GM12874 (cell line): ENCODE results near the gene RCCD1.

Source experiments
- TF ChIP-seq, protein P1 (sequence below): IDR thresholded peaks from 2 replicates; pipeline ENCODE4 v1.5.1; 2011; ENCODE audit warnings: low read depth, mild to moderate bottlenecking, control low read depth, low read length, moderate library complexity; ENCODE audit not compliant: insufficient read depth

RCCD1 gene, protein sequence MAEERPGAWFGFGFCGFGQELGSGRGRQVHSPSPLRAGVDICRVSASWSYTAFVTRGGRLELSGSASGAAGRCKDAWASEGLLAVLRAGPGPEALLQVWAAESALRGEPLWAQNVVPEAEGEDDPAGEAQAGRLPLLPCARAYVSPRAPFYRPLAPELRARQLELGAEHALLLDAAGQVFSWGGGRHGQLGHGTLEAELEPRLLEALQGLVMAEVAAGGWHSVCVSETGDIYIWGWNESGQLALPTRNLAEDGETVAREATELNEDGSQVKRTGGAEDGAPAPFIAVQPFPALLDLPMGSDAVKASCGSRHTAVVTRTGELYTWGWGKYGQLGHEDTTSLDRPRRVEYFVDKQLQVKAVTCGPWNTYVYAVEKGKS

DNA sequence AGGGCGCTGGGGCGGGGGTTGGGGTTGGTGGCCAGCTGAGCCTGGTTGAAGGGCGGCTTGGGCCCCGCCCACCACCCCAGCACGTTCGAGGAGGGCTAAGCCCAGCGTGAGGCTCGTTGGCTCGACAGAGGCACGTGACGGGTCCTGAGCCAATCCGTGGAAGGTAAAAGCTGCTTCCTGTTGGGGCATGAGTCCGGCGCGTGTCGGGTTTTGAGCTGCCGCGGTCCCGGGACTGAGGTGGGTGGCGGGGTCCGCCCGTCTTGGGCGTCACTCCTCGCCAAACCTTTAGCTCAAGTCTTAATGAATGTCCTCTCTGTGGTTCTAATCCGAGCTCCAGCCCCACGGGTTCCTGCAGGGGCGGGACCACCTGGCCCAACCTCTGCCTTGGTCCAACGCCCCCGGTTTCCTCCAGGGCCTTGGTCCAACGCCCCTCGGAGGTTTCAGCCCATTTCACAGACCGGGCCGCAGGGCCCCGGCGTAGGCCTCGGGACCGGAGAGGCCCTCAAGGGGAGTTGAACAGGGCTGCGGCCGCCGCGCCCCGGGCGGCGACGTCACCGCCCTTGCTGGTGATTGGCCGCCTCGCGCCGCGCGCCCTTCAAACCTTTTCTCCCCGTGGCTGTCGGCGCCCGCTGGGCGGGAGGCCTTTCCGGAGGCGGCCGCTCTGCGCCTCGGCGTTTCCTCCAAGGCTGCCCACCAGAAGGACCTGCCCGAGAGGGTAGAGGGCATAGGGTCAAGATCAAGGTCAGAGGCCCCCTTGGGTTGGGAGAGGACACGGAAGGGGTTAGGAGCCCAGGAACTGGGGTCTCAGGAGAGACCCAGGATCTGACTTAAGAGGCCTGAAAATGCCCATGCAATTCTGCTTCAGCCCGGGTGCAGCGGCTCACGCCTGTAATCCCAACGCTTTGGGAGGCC, at the start of gene RCCD1:
RCCD1 (plus strand) TSS at position 173 of the 912 bp plus-strand sequence. CDS start 1,851 bp downstream, outside the sequence.
- TF ChIP-seq, protein P1, sequence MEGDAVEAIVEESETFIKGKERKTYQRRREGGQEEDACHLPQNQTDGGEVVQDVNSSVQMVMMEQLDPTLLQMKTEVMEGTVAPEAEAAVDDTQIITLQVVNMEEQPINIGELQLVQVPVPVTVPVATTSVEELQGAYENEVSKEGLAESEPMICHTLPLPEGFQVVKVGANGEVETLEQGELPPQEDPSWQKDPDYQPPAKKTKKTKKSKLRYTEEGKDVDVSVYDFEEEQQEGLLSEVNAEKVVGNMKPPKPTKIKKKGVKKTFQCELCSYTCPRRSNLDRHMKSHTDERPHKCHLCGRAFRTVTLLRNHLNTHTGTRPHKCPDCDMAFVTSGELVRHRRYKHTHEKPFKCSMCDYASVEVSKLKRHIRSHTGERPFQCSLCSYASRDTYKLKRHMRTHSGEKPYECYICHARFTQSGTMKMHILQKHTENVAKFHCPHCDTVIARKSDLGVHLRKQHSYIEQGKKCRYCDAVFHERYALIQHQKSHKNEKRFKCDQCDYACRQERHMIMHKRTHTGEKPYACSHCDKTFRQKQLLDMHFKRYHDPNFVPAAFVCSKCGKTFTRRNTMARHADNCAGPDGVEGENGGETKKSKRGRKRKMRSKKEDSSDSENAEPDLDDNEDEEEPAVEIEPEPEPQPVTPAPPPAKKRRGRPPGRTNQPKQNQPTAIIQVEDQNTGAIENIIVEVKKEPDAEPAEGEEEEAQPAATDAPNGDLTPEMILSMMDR: no peak

DNA sequence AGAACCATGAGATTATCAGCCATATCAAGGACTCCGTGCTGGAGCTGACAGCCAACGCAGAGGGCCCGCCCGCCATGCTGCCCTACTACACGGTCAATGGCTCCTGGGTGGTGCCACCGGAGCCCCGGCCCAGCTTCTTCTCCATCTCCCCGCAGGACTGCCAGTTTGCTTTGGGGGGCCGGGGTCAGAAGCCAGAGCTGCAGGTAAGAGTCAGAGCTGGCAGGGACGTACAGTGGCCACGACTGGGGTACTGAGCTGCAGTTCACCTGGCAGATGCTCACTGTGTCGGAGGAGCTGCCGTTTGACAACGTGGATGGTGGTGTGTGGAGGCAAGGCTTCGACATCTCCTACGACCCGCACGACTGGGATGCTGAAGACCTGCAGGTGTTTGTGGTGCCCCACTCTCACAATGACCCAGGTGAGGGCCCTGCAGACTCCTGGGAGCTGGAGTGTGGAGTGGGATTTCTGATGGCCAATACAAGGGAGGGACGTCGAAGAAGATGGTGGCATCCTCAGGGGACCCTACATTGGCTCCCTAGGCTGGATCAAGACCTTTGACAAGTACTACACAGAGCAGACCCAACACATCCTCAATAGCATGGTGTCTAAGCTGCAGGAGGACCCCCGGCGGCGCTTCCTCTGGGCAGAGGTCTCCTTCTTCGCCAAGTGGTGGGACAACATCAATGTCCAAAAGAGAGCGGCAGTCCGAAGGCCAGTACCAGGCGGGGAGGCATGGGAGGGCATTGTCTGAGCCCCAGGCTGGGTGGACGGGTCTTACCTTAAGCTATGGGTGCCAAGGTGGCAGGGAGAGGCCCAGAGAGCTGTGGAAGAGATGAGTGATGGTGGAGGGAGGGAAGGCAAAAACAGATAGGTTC, 49.1 kb upstream of the RCCD1 start:
- TF ChIP-seq, protein P1: no peak

DNA sequence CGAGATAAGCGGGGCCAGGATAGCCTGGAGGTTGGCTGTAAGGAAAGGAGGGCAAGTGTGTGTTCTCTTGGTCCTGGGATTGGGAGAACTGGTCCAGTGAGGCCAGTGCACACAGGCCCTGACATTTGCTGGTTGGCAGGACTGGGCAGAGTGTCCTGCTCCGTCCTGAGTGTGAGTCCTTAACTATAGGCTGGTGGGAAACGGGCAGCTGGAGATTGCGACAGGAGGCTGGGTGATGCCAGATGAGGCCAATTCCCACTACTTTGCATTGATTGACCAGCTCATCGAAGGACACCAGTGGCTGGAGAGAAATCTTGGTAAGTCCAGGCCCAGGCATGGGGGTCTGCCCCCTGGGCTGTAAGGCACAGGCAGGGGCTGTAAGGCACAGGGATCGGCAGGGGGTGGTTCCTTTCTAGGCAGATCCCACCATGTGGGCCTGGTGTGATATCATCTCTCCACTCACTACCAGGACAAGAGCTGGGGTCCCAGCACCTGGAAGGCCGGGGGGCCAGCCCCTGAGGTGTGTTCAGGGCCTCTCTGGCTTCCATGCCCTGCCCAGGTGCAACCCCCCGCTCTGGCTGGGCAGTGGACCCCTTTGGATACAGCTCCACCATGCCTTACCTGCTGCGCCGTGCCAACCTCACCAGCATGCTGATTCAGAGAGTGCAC, 48.4 kb upstream of the RCCD1 start:
- TF ChIP-seq, protein P1: no peak

DNA sequence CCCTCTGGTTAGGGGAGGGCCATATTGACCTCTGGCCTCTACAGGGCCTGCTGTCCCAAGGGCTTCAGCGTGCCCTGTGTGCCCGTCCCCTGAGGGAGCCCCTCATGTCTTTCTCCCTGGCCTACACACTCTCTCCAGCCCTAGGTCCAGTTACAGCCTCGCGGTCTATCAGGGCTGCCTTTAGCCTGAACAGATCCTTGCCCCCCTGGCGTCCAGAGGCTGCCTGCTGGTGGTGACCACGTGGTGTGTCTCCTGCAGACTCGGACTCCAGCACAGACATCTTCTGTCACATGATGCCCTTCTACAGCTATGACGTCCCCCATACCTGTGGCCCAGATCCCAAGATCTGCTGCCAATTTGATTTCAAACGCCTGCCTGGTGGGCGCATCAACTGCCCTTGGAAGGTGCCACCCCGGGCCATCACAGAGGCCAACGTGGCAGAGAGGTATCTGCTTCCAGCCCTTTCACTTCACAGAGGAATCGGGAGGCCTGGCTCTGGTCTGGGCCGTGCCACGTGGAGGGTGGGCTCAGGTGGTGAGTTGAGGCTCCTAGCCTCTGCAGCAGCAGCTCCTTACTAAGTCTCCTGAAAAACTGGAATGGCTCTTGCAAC, 47.5 kb upstream of the RCCD1 start:
- TF ChIP-seq, protein P1: no peak

DNA sequence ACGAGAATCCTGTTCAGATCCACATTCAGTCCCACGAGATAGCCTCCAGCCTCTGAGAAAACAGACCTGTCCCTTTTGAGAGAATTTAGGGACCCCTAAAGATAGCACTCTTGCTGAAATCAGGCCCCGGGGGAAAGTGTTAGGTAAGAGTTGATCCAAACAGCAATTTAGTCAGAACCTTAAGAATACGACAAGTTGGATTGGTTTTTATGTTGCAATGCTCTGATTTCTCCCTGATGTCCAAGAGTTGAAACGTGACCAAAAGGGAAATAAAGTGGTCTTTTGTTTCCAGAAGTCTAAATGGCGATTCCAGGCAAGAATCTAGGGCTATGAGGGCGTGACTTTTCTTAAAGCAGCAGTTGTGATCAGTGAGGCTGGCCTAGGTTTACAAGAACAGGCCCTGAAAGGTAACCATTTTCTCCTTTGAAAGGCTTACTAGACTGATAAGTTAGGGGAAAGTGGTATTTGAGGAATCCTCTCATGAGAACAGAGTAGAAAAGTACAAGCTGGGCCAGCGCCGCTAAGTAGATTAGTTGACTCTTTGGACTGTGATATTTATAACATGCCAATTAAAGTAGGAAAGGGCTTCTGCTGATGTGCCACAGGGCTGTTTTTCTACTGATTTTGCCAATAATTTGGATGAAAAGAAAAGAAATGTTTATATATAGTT, 46.7 kb upstream of the RCCD1 start:
- TF ChIP-seq, protein P1: no peak

DNA sequence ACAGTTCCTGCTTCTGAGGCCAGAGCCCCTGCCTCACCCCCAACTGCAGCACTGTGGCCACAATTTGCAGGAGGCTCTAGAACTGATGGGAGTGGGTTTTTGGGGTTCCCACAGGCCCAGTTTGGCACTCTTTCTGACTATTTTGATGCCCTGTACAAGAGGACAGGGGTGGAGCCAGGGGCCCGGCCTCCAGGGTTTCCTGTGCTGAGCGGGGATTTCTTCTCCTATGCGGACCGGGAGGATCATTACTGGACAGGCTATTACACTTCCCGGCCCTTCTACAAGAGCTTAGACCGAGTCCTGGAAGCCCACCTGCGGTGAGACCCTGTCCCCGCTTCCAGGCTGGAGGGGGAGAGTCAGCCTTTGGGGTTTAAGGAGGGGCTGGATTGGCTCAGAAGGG, 44.7 kb upstream of the RCCD1 start:
- TF ChIP-seq, protein P1: no peak
